WERI-Rb-1 (cell line): ENCODE data around the gene CCDC57.

Source experiments
- DNase-seq: peaks from one replicate; pipeline ENCODE4 v3.0.0-alpha.2; 2020
- H3K27ac ChIP-seq: fragments of 250-450 bp; sonication (Bioruptor Pico); 2 replicates; pipeline ENCODE4 v1.5.1; 2020; ENCODE audit warnings: mild to moderate bottlenecking, moderate library complexity
- H3K27me3 ChIP-seq: fragments of 250-450 bp; sonication (Bioruptor Pico); 2 replicates; pipeline ENCODE4 v1.5.1; 2021; ENCODE audit warnings: mild to moderate bottlenecking, low read depth, moderate library complexity; ENCODE audit not compliant: insufficient read depth, severe bottlenecking
- H3K36me3 ChIP-seq: fragments of 250-450 bp; sonication (Bioruptor Pico); 2 replicates; pipeline ENCODE4 v1.5.1; 2020; ENCODE audit warnings: mild to moderate bottlenecking, moderate library complexity
- H3K4me3 ChIP-seq: 2 replicates; pipeline ENCODE4 v1.5.1; 2011; ENCODE audit warnings: low read depth, mild to moderate bottlenecking, control low read depth, low read length
- H3K9me3 ChIP-seq: fragments of 250-450 bp; sonication (Bioruptor Pico); 2 replicates; pipeline ENCODE4 v1.5.1; 2021; ENCODE audit warnings: mild to moderate bottlenecking, moderate library complexity; ENCODE audit not compliant: severe bottlenecking
- CTCF ChIP-seq: IDR thresholded peaks from 2 replicates; pipeline ENCODE4 v1.5.1; 2011; ENCODE audit warnings: low read depth, mild to moderate bottlenecking, control low read depth, inconsistent platforms, low read length

The CCDC57 gene

GRCh38 chr17:82242977-82243647 is 30.5 kb upstream of the CCDC57 start:
- Histone ChIP-seq H3K36me3 (peaks cover 86% of the 10 kb centered on the region), H3K9me3 (no peaks in the 10 kb centered on the region), H3K4me3 (no peak overlapping the region), H3K27ac (no peak overlapping the region), H3K27me3 (no peaks in the 10 kb centered on the region)
- DNase-seq, result no peak
- no peak for TF ChIP-seq CTCF

- Histone ChIP-seq H3K36me3 (peaks cover 83% of the 10 kb centered on the region), H3K27ac (no peak overlapping the region), H3K4me3 (no peak overlapping the region), H3K9me3 (no peaks in the 10 kb centered on the region), H3K27me3 (no peaks in the 10 kb centered on the region)
- no peak for DNase-seq
- no peak for TF ChIP-seq CTCF
Measured at GRCh38 chr17:82242698-82242976, 30.0 kb upstream of the CCDC57 start.

DNA sequence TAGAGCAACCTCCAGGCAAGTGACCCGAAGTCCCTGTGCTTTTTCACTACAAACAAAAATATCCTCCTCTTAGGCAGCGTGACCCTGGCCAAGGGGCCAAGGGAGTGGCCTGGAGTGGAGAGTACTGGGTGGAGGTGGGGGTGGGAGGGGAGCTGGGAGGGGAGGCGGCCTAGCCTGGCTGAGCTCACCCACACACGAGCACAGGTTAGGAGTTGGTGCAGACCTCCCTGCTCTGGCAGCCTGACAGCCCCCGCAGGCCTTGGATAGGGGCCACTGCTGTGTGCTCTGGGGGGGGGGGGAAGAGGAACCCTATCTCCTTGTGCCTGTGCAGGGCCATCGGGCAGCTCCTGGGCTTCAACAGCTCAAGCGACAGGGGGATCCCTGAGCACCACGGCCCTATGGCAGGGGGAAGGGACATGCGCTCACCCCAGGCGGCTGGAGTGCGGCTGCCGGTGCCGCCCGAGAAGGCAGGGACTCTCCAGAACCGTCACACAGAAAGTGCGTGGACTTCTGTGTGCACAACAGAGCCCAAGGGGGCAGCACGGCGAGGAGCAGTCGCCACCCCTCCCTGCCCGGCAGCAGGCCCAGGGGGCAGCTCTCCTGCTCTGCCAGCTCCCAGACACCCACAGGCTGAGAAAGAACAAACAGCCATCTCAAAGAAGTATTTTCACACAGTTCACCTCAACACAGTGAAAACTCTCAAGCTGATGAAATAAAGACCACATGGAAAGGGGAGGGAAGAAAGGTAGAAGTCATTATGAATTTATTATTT is 29.5 kb upstream of the CCDC57 start:
- TF ChIP-seq CTCF, result no peak
- DNase-seq, result no peak

DNA sequence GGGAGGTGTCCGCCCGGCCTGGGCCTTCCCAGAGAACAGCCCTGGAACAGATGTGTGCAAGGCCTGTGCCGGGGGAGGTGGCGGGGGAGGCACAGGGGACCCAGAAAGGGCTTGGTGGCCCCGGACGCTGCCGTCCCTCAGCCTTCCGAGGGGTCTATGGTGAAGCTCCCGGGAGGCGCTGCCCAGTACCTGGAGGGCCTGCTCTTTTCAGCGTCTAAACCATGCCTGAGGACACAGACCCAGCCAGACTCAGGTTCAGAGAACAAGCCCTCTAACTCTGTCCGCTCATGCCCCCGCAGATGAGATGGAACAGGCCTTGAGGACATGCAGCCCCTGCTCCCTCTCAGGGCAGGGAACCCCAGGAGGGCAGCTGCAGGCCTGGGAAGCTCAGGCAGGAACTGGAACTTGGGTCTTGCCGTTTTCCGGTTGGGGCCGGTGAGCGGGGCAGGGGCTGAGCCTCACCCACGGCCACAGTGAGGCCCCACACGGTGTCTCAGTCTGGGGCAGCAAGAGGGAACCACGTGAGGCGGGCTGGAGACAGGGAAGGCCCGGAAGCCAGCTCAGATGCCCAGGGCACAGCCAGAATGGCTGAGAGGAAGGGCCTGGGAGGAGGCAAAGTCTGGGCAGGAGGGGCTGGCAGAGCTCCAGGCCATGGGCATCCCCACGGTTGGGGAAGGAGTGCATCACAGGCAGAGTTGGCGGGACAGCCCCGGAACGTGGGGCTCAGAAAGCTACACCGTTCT is 28.7 kb upstream of the CCDC57 start:
- no peaks in the 10 kb centered on the region for H3K27me3 ChIP-seq
- no peaks in the 10 kb centered on the region for H3K9me3 ChIP-seq
- no peak for DNase-seq
- no peak overlapping the region for H3K4me3 ChIP-seq
- peaks cover 76% of the 10 kb centered on the region for H3K36me3 ChIP-seq
- H3K27ac ChIP-seq, result peak overlapping the region; percentile 30
- no peak for TF ChIP-seq CTCF

More for the DNA sequence above, 29.5 kb upstream of the CCDC57 start:
- H3K27me3 ChIP-seq, result no peaks in the 10 kb centered on the region
- no peak overlapping the region for H3K4me3 ChIP-seq
- peaks cover 83% of the 10 kb centered on the region for H3K36me3 ChIP-seq
- H3K9me3 ChIP-seq, result no peaks in the 10 kb centered on the region
- no peak overlapping the region for H3K27ac ChIP-seq

- DNase-seq, result no peak
- no peak for TF ChIP-seq CTCF
- no peak overlapping the region for H3K4me3 ChIP-seq
- H3K36me3 ChIP-seq, result peaks cover 69% of the 10 kb centered on the region
- H3K9me3 ChIP-seq, result no peaks in the 10 kb centered on the region
- H3K27ac ChIP-seq, result peak overlapping the region; percentile 30
- H3K27me3 ChIP-seq, result no peaks in the 10 kb centered on the region
Measured at GRCh38 chr17:82240506-82241182, 28.0 kb upstream of the CCDC57 start.
